Measurements from ENCODE around the gene TMEM209. TPM values are rescaled to one million over a fixed set of nuclear protein-coding genes. Genes with fewer than 3 reads are reported as not detected.

TMEM209 gene
- total RNA-seq, 3 donors from 2014 or later (not counting 1 experiment from before 2014, with no cell fraction given): 26.3 to 31.0 (median 30.4) TPM

DNA sequence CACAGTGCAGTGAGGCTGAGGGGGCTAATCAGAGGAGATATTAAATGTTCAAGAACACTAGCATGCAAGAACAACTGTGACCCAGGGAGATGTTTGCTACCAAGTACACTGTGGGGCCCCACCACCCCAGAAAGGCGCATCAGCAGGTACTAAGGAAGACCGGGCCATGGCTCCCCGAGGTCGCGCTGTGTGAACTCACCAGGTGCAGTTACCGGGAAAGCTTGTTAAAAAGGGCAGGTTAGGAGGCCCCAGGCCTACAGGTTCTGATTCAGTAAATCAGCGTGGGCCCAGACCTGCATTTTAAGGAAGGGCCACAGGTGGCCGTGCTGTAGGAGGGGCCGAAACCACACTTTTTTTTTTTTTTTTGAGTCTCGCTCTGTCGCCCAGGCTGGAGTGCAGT is 54.6 kb downstream of the TMEM209 start:
- Mint-ChIP-seq H3K4me1 (peaks cover 5 to 9% of the 10 kb centered on the region in 2 donors), H3K36me3 (no peaks in the 10 kb centered on the region), H3K27me3 (ENCODE audit: low read depth in 2 of 2) (peaks cover 0 to 3% of the 10 kb centered on the region in 2 donors), H3K4me3 (no peak overlapping the region), H3K9me3 (no peaks in the 10 kb centered on the region), H3K27ac (no peak overlapping the region)
- peaks cover 13% of the 10 kb centered on the region for H3K9me3 ChIP-seq (ENCODE audit: control insufficient read depth, insufficient read depth, low read length)
- H3K27ac ChIP-seq (ENCODE audit: low read length): no peak overlapping the region
- no peak for ATAC-seq
- H3K4me3 ChIP-seq (ENCODE audit: low read length): no peak overlapping the region
- TF ChIP-seq, protein P1, sequence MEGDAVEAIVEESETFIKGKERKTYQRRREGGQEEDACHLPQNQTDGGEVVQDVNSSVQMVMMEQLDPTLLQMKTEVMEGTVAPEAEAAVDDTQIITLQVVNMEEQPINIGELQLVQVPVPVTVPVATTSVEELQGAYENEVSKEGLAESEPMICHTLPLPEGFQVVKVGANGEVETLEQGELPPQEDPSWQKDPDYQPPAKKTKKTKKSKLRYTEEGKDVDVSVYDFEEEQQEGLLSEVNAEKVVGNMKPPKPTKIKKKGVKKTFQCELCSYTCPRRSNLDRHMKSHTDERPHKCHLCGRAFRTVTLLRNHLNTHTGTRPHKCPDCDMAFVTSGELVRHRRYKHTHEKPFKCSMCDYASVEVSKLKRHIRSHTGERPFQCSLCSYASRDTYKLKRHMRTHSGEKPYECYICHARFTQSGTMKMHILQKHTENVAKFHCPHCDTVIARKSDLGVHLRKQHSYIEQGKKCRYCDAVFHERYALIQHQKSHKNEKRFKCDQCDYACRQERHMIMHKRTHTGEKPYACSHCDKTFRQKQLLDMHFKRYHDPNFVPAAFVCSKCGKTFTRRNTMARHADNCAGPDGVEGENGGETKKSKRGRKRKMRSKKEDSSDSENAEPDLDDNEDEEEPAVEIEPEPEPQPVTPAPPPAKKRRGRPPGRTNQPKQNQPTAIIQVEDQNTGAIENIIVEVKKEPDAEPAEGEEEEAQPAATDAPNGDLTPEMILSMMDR (IDR thresholded peaks at IDR 0.05): no peak
- H3K4me1 ChIP-seq (ENCODE audit: control insufficient read depth, insufficient read depth, low read length): peaks cover 33% of the 10 kb centered on the region
- DNase-seq: no peak
- intact Hi-C loops (cut with micrococcal nuclease): no loop called here
- peaks cover 7% of the 10 kb centered on the region for H3K27me3 ChIP-seq (ENCODE audit: control insufficient read depth, insufficient read depth, low read length)
- WGBS (ENCODE audit: insufficient coverage): 71% methylated on average over 11 of the region's 11 CpGs
- H3K36me3 ChIP-seq (ENCODE audit: control insufficient read depth, insufficient read depth, low read length): no peaks in the 10 kb centered on the region

DNA sequence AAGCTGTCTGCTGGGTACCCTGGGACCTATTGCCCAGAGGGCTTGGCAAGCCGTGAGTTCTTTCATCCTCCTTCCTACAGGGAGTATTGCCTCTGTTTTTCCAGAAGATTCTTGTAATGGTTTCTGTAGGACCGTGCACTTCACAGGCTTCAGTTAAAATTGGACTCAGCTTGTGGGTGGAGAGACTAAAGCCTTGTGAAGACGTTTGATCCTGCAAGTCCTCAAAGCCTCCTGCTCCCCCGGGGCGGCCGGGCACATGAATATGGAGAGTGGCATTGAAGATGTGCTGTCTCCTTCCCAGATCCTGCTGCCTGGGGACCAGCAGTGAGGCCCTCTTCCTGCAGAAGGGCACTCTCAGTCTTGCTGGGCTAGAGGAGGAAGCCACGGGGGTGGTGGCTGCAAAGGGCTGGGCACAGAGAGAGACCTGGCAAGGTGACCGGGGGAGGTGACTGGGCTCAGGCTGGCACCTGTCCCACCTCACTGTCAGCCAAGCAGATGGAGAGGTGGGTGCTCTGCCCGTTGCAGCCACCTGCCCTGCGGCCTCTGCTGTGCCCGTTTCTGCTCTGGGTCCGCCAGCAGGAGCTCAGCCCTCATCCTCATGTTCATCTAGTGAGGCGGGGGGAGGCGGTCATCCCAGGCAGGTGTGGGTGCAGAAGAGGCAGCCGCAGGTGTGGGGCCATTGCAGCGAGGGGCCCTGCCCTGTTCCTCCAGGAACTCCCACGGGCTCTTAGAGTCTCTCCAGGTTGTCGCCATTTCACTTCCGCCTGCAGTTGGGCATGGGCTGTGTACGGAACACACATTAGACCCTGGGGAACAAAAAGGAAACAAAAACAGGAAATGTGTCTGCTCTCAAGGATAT is 55.7 kb downstream of the TMEM209 start:
- Histone ChIP-seq H3K36me3 (ENCODE audit: control insufficient read depth, insufficient read depth, low read length) (no peaks in the 10 kb centered on the region), H3K9me3 (ENCODE audit: control insufficient read depth, insufficient read depth, low read length) (peaks cover 13% of the 10 kb centered on the region), H3K27me3 (ENCODE audit: control insufficient read depth, insufficient read depth, low read length) (peaks cover 4% of the 10 kb centered on the region), H3K4me1 (ENCODE audit: control insufficient read depth, insufficient read depth, low read length) (peaks cover 33% of the 10 kb centered on the region), H3K4me3 (ENCODE audit: low read length) (no peak overlapping the region), H3K27ac (ENCODE audit: low read length) (peak overlapping the region; percentile 2)
- H3K27ac Mint-ChIP-seq: peak overlapping the region in 1 of 2 donors; percentile 49
- intact Hi-C loops (cut with micrococcal nuclease): no loop called here
- peaks cover 0 to 3% of the 10 kb centered on the region in 2 donors for H3K27me3 Mint-ChIP-seq (ENCODE audit: low read depth in 2 of 2)
- no peaks in the 10 kb centered on the region for H3K9me3 Mint-ChIP-seq
- H3K4me3 Mint-ChIP-seq: no peak overlapping the region
- ATAC-seq (no peak), DNase-seq (no peak)
- TF ChIP-seq, protein P1 (IDR thresholded peaks at IDR 0.05): no peak
- no peaks in the 10 kb centered on the region for H3K36me3 Mint-ChIP-seq
- 61% methylated on average over 20 of the region's 20 CpGs for WGBS (ENCODE audit: insufficient coverage)
- H3K4me1 Mint-ChIP-seq: peaks cover 8 to 12% of the 10 kb centered on the region in 2 donors

DNA sequence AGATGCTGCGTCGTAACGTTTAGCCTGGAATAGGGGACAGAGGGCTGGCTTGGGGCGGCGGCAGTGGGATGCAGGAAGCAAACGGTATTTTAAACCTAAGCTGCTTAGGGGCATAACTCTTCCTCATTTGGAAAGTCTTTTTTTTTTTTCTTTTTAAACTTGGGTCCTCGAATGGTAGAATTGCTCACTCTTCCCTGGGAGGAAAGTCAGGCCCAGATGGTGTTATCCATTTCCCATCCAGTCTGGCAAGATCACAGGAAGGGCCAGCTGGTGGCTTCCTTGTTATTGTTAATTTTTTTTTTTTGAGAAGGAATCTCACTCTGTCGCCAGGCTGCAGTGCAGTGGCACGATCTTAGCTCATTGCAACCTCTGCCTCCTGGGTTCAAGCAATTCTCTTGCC is 56.6 kb downstream of the TMEM209 start:
- intact Hi-C loops (cut with micrococcal nuclease): no loop called here
- H3K4me3 Mint-ChIP-seq: no peak overlapping the region
- H3K4me1 Mint-ChIP-seq: peaks cover 8 to 12% of the 10 kb centered on the region in 2 donors
- no peak overlapping the region for H3K27ac Mint-ChIP-seq
- peaks cover 0 to 3% of the 10 kb centered on the region in 2 donors for H3K27me3 Mint-ChIP-seq (ENCODE audit: low read depth in 2 of 2)
- Histone ChIP-seq H3K36me3 (ENCODE audit: control insufficient read depth, insufficient read depth, low read length) (no peaks in the 10 kb centered on the region), H3K27me3 (ENCODE audit: control insufficient read depth, insufficient read depth, low read length) (peaks cover 4% of the 10 kb centered on the region), H3K4me3 (ENCODE audit: low read length) (no peak overlapping the region), H3K27ac (ENCODE audit: low read length) (no peak overlapping the region), H3K9me3 (ENCODE audit: control insufficient read depth, insufficient read depth, low read length) (peaks cover 13% of the 10 kb centered on the region), H3K4me1 (ENCODE audit: control insufficient read depth, insufficient read depth, low read length) (peaks cover 28% of the 10 kb centered on the region)
- no peaks in the 10 kb centered on the region for H3K36me3 Mint-ChIP-seq
- no peaks in the 10 kb centered on the region for H3K9me3 Mint-ChIP-seq
- TF ChIP-seq, protein P1 (IDR thresholded peaks at IDR 0.05): no peak
- ATAC-seq: no peak
- DNase-seq: no peak
- 84% methylated on average over 9 of the region's 9 CpGs for WGBS (ENCODE audit: insufficient coverage)

Measured in natural killer cell (primary cell).